Transverse colon (tissue), 3 donors: ENCODE data around the gene TNFSF13.

Source experiments
- EP300 ChIP-seq: sonication (generic); formaldehyde crosslinking; IDR thresholded peaks from one replicate; pipeline ENCODE4 v1.6.1; 2017; ENCODE audit warnings: antibody characterized with exemption, low read depth
- POLR2A ChIP-seq: fragments of 450-650 bp; IDR thresholded peaks from one replicate; pipeline ENCODE4 v1.6.1; 2016; ENCODE audit warnings: antibody characterized with exemption, mild to moderate bottlenecking, moderate library complexity
- TF ChIP-seq, protein P1 (sequence below), 5 experiments: fragments of 200-600 bp in 3 of 5; fragments of 450-650 bp in 2 of 5; sonication (generic) in 3 of 5; IDR thresholded peaks; 1 replicate in 2 of 5; 2 replicates in 3 of 5; pipeline ENCODE4 v1.5.1; 2016 to 2017; ENCODE audit warnings: antibody characterized with exemption in 5 of 5, inconsistent platforms in 3 of 5, mild to moderate bottlenecking in 2 of 5, moderate library complexity in 1 of 5

DNA sequence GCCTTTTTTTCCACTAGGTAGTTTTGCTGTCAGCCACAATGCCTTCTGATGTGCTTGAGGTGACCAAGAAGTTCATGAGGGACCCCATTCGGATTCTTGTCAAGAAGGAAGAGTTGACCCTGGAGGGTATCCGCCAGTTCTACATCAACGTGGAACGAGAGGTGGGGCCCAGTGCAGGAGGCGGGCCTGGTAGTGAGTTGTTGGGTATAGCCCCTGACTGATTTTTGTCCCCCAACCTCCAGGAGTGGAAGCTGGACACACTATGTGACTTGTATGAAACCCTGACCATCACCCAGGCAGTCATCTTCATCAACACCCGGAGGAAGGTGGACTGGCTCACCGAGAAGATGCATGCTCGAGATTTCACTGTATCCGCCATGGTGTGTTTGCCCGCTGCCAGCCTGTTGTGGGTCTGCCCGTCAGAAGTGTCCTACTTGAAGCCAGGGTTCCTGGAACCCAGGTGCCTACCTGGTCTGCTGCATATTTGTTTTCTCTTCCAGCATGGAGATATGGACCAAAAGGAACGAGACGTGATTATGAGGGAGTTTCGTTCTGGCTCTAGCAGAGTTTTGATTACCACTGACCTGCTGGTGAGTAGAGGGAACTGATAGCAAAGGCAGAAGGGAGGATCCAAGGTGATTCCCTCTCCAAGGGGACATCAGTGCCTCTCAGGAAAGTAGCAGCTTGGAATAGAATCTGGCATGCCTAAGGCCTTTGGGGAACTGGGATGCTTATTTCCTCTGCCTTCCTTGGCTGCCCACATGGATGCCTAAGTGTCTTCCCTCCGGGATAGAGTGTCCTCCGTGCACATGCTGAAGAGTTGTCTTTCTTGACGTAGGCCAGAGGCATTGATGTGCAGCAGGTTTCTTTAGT lies 19.0 kb downstream of the TNFSF13 start:
- TF ChIP-seq, protein P1, sequence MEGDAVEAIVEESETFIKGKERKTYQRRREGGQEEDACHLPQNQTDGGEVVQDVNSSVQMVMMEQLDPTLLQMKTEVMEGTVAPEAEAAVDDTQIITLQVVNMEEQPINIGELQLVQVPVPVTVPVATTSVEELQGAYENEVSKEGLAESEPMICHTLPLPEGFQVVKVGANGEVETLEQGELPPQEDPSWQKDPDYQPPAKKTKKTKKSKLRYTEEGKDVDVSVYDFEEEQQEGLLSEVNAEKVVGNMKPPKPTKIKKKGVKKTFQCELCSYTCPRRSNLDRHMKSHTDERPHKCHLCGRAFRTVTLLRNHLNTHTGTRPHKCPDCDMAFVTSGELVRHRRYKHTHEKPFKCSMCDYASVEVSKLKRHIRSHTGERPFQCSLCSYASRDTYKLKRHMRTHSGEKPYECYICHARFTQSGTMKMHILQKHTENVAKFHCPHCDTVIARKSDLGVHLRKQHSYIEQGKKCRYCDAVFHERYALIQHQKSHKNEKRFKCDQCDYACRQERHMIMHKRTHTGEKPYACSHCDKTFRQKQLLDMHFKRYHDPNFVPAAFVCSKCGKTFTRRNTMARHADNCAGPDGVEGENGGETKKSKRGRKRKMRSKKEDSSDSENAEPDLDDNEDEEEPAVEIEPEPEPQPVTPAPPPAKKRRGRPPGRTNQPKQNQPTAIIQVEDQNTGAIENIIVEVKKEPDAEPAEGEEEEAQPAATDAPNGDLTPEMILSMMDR (IDR thresholded peaks at IDR 0.05), result no peak
- no peak for TF ChIP-seq EP300
- TF ChIP-seq POLR2A, result no peak
